Stimulated activated CD4-positive, alpha-beta T cell treated with anti-CD3 and anti-CD28 coated beads, Interleukin-2, amount 100 ng/mL, for 48 hours (primary cell): ENCODE results near the gene CUX1.
A peak's percentile ranks its signal among the peaks of the same experiment; 100 is the strongest.
"Not testable (repeated sequence)": the region's sequence is repeated elsewhere in the genome, so short reads cannot be mapped to it uniquely, and the experiment has no call there.

Experiments used
- DNase-seq, 2 donors: peaks; one replicate each; pipeline ENCODE4 v3.0.0-alpha.2; 2020

The CUX1 gene

DNA sequence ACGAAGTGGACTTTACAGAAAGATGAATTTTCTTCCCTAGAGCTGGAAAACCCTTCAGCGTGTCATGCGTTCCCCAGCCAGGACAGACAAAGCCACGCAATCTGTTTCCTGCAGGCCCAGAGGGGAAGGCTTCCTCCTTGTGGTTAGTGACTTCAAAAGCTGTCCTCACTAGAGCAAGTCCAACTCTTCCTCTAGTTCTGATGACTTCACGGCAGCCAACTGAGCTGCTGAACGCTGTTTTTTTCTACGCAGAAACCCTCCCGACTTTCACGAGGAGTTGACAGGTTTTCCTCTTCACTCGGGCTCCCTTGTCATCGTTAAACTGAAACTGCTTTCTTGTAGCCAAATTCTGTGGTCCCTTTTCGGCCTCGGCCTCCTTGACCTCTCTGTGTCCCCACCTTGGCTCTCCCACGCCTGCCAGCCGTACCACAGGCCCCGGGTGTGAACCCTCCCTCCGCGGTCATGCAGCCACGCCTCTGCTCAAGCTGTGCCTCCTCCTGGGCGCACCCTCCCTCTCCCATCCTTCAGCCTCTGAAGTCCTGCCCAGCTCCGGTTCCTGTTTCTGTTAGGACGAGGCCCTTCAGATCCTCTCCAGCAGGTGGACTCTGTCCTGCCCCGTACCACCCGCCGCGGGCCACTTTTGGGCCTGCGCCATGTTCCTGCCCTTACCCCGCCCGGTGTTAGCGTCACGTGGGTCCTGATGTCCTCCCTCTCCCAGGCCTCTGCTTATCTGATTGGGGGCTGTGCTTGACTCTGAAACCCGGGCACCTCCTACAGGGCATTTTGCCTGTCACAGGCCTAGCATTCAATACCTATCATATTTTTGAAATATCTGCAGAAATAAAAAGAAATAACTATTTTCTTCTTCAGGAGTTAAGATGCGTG is 39.3 kb downstream of the CUX1 start:
- peak; percentile 69 to 70 for DNase-seq

DNA sequence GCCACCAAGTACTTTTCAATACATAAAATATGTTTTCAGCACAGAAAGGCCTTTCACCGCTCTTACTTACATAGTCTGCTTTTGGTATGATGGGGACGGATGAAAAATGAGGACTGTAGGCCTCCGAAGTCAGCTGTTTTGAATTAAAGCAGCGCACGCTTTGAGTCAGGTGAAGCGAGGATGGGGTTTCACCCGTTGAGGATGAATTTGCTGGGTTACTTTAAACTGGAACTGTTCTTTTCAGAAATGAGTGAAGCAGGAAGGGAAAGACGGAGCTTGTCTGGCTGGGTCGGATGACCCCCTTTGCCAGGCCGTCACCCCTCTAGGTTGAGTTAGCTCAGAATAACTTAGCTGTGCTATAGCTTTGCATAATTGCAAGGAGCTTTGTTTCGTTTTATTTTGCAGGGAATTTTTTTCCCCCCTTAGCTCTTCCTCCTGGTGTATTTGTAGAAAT is 40.0 kb downstream of the CUX1 start:
- no peak for DNase-seq

DNA sequence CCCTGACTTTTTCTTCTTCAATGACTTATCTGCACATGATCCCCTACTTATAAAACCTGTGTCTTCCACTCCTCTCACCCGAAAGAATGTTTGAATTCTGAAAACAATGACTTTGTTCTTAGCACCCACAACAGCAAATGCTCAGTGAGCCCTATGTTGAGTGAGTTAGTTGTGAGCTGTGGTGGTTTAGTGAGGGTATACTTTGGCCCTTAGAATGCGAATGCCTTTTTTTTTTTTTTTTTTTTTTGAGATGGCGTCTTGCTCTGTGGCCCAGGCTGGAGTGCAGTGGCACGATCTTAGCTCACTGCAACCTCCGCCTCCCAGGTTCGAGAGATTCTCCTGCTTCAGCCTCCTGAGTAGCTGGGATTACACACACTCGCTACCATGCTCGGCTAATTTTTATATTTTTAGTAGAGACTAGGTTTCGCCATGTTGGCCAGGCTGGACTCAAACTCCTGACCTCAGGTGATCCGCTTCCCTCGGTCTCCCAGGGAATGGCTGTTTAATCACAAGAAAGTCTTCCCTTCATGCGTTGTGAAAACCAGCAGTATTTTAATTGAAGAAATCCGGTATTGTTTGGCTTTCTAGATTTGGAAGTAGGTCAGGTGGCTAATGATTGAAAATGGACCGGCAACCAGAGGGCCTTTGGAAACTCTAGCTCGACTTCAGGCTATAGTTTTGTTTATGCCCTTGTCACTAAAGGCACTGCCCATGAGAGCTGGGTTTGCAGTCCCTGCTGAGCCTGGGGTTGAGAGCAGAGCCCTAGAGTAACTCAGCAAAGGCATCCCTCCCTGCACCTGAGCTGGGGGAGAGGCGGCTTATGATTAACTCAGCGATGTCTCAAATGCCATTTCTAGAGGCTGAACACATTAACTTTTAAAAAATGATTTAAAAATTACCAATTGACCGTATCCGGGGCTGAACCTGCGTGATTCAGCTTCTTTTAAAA is 41.3 kb downstream of the CUX1 start:
- DNase-seq: no peak

GRCh38 chr7:101859411-101860106 is 42.1 kb downstream of the CUX1 start:
- no peak for DNase-seq

DNA sequence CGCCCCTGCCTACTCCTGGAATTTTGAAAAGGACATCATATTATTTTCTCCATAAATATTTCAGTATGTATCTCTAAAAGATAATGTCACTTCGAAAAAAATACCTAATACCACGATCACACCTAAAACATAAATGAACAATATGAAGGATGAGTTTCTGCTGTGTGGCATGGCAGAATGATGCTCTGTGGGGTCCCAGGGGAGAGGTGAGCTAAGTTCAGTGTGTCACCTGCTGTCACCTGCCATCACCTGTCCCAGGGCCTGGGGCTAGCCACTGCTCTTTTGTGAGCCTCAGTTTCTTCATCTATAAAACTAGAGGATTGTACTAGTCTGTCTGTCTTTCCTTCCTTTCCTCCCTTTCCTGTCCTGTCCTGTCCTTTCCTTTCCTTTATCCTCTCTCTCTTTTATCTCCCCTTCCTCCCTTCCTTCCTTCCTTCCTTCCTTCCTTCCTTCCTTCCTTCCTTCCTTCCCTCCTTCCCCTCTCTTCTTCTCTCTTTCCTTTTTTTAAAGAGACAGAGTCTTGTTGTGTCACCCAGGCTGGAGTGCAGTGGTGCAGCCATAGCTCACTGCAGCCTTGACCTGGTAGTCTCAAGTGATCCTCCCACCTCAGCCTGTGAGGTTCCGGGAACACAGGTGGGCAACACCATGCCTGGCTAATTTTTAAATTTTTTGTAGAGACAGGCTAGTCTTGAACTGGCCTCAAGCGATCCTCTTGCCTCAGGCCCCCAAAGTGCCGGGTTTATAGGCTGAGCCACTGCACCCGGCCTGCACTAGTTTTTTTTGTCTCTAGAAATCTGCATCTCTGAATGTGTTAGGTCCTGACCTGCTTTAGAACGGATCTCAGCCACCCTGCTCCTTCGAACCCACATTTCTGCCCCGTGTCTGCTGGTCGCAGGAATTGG is 43.1 kb downstream of the CUX1 start:
- DNase-seq: no peak

GRCh38 chr7:101861218-101861775 is 43.9 kb downstream of the CUX1 start:
- no peak for DNase-seq

GRCh38 chr7:101862280-101863220 is 45.1 kb downstream of the CUX1 start:
- no peak for DNase-seq

DNA sequence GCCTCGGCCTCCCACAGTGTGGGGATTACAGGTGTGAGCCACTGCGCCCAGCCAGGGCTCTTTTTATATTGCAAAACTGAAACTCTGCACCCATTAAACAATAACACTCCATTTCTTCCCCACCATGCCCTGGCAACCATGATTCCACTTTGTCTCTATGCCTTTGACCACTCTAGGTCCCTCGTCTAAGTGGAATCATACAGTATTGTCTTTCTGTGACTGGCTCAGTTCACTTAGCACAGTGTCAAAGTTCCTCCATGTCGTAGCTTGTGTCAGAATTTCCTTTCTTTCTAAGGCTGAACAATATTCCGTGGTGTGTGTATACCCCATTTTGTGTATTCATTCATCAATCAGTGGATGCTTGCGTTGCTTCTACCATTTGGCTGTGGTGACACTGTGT is 46.2 kb downstream of the CUX1 start:
- DNase-seq: no peak

- DNase-seq: no peak
These were observed 46.6 kb downstream of the CUX1 start for GRCh38 chr7:101864039-101864438.

DNA sequence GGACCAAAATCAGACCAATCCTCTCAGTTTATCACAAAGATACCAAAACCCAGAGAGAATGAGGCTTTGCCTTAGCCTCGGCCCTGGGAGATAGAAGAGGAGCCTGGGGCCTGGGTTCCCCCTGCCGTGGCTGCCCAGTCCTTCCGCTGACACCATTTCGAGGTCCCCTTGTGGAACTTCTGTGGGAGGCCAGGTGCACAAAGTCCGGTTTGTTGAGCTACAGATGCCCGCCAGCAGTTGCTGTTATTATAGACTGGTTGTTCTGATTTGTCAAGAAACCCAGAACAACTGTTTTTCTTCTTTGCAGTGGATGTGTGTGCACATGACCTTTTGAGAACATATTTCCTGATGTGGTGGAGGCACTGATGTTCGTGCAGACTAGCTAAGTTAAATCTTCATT is 47.6 kb downstream of the CUX1 start:
- DNase-seq: no peak

GRCh38 chr7:101865455-101865854 is 48.0 kb downstream of the CUX1 start:
- DNase-seq: no peak

DNA sequence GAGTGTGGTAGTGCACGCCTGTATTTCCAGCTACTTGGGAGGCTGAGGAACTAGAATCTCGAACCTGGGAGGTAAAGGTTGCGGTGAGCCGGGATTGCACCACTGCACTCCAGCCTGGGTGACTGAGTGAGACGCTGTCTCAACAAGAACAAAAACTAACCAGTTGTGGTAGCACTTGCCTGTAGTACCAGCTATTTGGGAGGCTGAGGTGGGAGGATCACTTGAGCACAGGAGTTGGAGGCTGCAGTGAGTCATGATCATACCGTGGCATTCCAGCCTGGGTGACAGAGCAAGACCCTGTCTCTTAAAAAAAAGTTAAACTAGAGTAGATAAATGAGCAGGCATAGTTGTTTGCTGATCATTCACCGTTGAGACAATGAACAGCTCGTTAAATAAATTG is 48.9 kb downstream of the CUX1 start:
- DNase-seq: no peak

GRCh38 chr7:101867265-101867664 is 49.8 kb downstream of the CUX1 start:
- DNase-seq: no peak

GRCh38 chr7:101867681-101868080 is 50.3 kb downstream of the CUX1 start:
- not testable (repeated sequence) for DNase-seq

DNA sequence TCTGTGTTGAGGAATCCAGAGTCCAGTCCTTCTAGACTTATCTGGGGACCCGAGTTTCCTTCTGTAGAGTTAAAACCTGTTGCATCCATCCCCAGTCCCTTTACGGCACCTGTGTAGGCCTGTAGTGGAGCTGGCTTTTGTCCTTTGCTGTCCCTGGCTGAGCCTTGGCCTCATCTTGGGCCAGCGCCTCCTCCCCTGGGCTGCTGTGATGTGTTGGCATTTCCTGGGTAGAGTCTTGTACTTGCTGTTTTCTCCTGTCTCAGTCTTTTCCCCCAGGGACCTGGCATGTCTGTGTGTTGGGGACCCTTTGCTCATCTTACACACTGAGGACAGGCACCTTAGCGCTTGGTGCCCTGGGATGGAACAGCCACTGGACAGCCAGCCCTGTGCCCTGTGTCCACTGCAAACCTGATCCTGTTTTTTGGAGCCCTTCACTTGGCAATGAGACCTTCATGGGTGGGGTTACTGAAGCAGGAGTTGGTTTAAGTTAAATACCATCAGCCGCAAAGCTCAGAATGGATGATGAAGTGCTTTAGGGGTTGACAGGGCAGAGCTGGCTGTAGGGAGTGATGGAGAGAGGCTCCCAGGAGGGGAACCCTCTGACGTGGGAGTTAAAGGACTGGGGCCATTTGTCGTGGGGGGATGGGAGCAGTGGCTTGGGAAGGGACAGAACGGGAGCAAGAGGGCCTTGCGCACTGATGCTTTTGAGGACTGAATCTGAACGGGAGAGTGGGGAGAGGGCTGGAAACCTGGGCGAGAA is 50.9 kb downstream of the CUX1 start:
- DNase-seq: no peak

DNA sequence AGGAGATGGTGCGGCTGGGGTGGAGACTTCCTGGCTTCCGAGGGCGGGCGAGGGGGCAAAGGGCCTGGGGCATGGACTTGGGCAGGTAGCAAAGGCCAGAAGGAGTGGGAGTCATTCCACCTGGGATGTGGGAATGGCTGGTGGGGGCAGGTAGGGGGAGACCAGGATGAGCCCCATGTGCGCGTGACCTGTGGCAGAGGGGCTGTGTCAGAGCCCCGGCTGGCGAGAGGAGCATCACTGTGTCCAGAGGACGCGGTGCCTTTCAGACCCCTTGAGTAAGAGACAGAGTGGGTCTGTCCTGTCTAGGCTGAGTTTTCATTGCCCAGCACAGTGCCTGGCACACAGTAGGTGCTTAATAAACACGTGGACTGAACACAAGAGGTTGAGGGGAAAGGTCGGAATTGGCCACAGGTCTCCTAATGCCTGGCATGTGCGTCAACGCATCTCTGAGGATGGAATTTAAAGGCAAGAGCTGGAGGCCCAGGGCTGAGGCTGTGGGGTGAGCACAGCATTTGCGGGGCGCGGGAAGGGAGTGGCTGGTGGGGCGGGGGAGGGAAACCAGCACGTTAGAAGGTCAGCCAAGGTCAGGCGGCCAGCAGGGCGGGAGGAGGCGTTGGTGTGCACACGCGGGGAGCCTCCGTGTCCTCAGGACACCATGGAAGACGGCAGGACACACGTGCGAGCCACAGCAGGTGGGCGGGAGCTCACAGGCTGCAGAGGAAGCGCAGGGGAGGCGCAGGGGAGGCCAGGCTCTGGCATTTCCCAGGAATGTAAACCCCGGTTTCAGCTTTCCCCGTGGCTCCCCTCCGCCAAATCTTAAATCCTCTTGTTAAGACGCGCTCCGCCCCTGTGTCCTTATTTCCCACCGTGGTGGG is 51.8 kb downstream of the CUX1 start:
- DNase-seq: no peak

DNA sequence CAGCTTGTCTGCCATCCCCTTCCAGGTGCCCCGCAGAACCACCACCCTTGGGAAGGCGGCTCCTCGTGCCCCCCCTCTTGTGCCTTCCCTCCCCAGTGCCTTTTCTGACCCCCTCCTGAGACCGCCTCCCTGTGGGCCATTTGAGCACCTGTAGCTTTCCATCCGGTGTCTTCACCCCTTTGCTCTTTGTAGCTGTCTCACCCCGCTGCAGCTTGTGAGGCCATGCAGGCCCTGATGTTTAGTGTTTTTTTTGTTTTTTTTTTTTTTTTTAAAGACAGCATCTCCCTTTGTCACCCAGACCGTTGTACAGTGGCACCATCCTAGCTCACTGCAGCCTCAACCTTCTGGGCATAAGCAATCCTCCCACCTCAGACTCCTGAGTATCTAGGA is 52.5 kb downstream of the CUX1 start:
- DNase-seq: no peak

- no peak for DNase-seq
These were observed 53.1 kb downstream of the CUX1 start for GRCh38 chr7:101870361-101871062.
